Daoy (cell line): ENCODE measurements around the gene NLK. TPM values are rescaled to one million over a fixed set of nuclear protein-coding genes. Genes with fewer than 3 reads are reported as not detected.

Source experiments
- DNase-seq: peaks from one replicate; pipeline ENCODE4 v3.0.0-alpha.2; 2015; ENCODE audit warnings: low read depth
- total RNA-seq: library from RNA; depleted of rRNA; stranded (reverse); fragments of >200 nt; shearing (Covaris generic); gene quantifications from 2 replicates; pipeline ENCODE4 v1.2.3, GENCODE V29; 2014

NLK gene
- total RNA-seq, 1 experiment from 2014 or later = 15.8 TPM

- no peak for DNase-seq
Observed at GRCh38 chr17:28040406-28040805, 2.1 kb upstream of the NLK start.

GRCh38 chr17:28041068-28041843 lies 1.2 kb upstream of the NLK start:
- peak; percentile 100 for DNase-seq

GRCh38 chr17:28041844-28042656 lies 427 bp upstream of the NLK start:
- peak; percentile 52 for DNase-seq

- no peak for DNase-seq
Observed at GRCh38 chr17:28042721-28043291, 329 bp downstream of the NLK start.

- no peak for DNase-seq
Observed at GRCh38 chr17:28043296-28043695, 819 bp downstream of the NLK start.

- no peak for DNase-seq
Observed at GRCh38 chr17:28043741-28044140, 1.3 kb downstream of the NLK start.

GRCh38 chr17:28045304-28045703 lies 2.8 kb downstream of the NLK start:
- DNase-seq = no peak

GRCh38 chr17:28046034-28046825 lies 3.8 kb downstream of the NLK start:
- DNase-seq = no peak

- no peak for DNase-seq
Observed at GRCh38 chr17:28047806-28048205, 5.3 kb downstream of the NLK start.

- no peak for DNase-seq
Observed at GRCh38 chr17:28049071-28049470, 6.6 kb downstream of the NLK start.

- no peak for DNase-seq
Observed at GRCh38 chr17:28053044-28053670, 10.7 kb downstream of the NLK start.

- no peak for DNase-seq
Observed at GRCh38 chr17:28053725-28054124, 11.2 kb downstream of the NLK start.

GRCh38 chr17:28055546-28056275 lies 13.2 kb downstream of the NLK start:
- DNase-seq = no peak

GRCh38 chr17:28056276-28056620 lies 13.8 kb downstream of the NLK start:
- DNase-seq = no peak

- no peak for DNase-seq
Observed at GRCh38 chr17:28057731-28058246, 15.3 kb downstream of the NLK start.

GRCh38 chr17:28059675-28060074 lies 17.2 kb downstream of the NLK start:
- DNase-seq = no peak

GRCh38 chr17:28065706-28066105 lies 23.2 kb downstream of the NLK start:
- no peak for DNase-seq

GRCh38 chr17:28069061-28069460 lies 26.6 kb downstream of the NLK start:
- DNase-seq = no peak

- DNase-seq = no peak
Observed at GRCh38 chr17:28071179-28071578, 28.7 kb downstream of the NLK start.

- DNase-seq = no peak
Observed at GRCh38 chr17:28071891-28072606, 29.6 kb downstream of the NLK start.
